Esophagus muscularis mucosa (tissue), 4 donors: ENCODE results near the gene CAPNS1. TPM values are rescaled to one million over a fixed set of nuclear protein-coding genes. Genes with fewer than 3 reads are reported as not detected.
"Not testable (repeated sequence)": the region's sequence is repeated elsewhere in the genome, so short reads cannot be mapped to it uniquely, and the experiment has no call there.

Source experiments
- DNase-seq: peaks from one replicate; pipeline ENCODE4 v3.0.0-alpha.2; 2017; ENCODE audit errors: extremely low spot score
- H3K27ac ChIP-seq, 4 donors: fragments of 200-600 bp; sonication (generic); replicated peaks in 1 of 4; 1 replicate in 3 of 4; 2 replicates in 1 of 4; pipeline ENCODE4 v1.5.1; 2016 to 2019; ENCODE audit warnings: mild to moderate bottlenecking in 1 of 4
- H3K27me3 ChIP-seq, 4 donors: fragments of 200-600 bp; sonication (generic); one replicate each; pipeline versions ENCODE4 v1.5.1 to v1.6.0; 2016 to 2019
- H3K36me3 ChIP-seq, 4 donors: fragments of 200-600 bp; sonication (generic); one replicate each; pipeline ENCODE4 v1.5.1; 2016 to 2019
- H3K4me1 ChIP-seq, 4 donors: fragments of 200-600 bp; sonication (generic); one replicate each; pipeline ENCODE4 v1.5.1; 2016 to 2019
- H3K4me3 ChIP-seq, 4 donors: fragments of 200-600 bp; sonication (generic); 1 replicate in 2 of 4; 2 replicates in 2 of 4; pipeline ENCODE4 v1.5.1; 2016 to 2019; ENCODE audit warnings: mild to moderate bottlenecking in 4 of 4, moderate library complexity in 1 of 4
- H3K9me3 ChIP-seq, 4 donors: fragments of 200-600 bp; sonication (generic); 1 replicate in 3 of 4; 2 replicates in 1 of 4; pipeline ENCODE4 v1.5.1; 2016 to 2019
- EP300 ChIP-seq: sonication (generic); formaldehyde crosslinking; IDR thresholded peaks from one replicate; pipeline ENCODE4 v1.6.1; 2017; ENCODE audit warnings: antibody characterized with exemption
- POLR2A ChIP-seq: fragments of 450-650 bp; IDR thresholded peaks from one replicate; pipeline ENCODE4 v1.6.1; 2017; ENCODE audit warnings: antibody characterized with exemption, moderate library complexity, mild to moderate bottlenecking, low read depth
- POLR2AphosphoS5 ChIP-seq, 2 donors: sonication (generic); formaldehyde crosslinking; IDR thresholded peaks; one replicate each; pipeline ENCODE4 v1.6.1; 2017; ENCODE audit warnings: antibody characterized with exemption in 2 of 2
- WGBS: methylation state at CpG from one replicate; pipeline ENCODE4 v1.1.5; 2018; 5-methylcytosine and 5-hydroxymethylcytosine counted together
- intact Hi-C: fragments of 100-400 bp; cut with DNase I; formaldehyde crosslinking; loops from one replicate; pipeline ENCODE4 v1.15.1; 2023
- total RNA-seq, 4 donors: library from RNA; depleted of rRNA; stranded (reverse); fragments of >200 nt; gene quantifications; one replicate each; pipeline versions ENCODE4 v1.1.0 to v1.2.1, GENCODE V29; 2016
- TF ChIP-seq, protein P1 (sequence below), 3 experiments: fragments of 200-600 bp in 2 of 3; fragments of 450-650 bp in 1 of 3; sonication (generic) in 2 of 3; IDR thresholded peaks; one replicate each; pipeline ENCODE4 v1.5.1; 2017 to 2019; ENCODE audit warnings: antibody characterized with exemption in 3 of 3, mild to moderate bottlenecking in 2 of 3, moderate library complexity in 1 of 3

CAPNS1 gene
- total RNA-seq, 4 donors from 2014 or later: 212 to 245 (median 229) TPM

GRCh38 chr19:36128392-36128736 lies 11.5 kb upstream of the CAPNS1 start:
- no peak for DNase-seq
- H3K9me3 ChIP-seq: no peaks in the 10 kb centered on the region
- intact Hi-C loops: no loop called here
- peak overlapping the region; percentile 47 to 65 (median 54) for H3K4me3 ChIP-seq
- H3K27me3 ChIP-seq: no peaks in the 10 kb centered on the region
- peak overlapping the region; percentile 84 to 94 (median 89) for H3K27ac ChIP-seq
- TF ChIP-seq EP300 (no peak), POLR2AphosphoS5 (IDR thresholded peaks at IDR 0.05) (no peak), POLR2A (no peak)
- TF ChIP-seq, protein P1, sequence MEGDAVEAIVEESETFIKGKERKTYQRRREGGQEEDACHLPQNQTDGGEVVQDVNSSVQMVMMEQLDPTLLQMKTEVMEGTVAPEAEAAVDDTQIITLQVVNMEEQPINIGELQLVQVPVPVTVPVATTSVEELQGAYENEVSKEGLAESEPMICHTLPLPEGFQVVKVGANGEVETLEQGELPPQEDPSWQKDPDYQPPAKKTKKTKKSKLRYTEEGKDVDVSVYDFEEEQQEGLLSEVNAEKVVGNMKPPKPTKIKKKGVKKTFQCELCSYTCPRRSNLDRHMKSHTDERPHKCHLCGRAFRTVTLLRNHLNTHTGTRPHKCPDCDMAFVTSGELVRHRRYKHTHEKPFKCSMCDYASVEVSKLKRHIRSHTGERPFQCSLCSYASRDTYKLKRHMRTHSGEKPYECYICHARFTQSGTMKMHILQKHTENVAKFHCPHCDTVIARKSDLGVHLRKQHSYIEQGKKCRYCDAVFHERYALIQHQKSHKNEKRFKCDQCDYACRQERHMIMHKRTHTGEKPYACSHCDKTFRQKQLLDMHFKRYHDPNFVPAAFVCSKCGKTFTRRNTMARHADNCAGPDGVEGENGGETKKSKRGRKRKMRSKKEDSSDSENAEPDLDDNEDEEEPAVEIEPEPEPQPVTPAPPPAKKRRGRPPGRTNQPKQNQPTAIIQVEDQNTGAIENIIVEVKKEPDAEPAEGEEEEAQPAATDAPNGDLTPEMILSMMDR (IDR thresholded peaks at IDR 0.05): no peak
- WGBS: 9% methylated on average over 10 of the region's 10 CpGs
- peaks cover 11 to 22% (median 20%) of the 10 kb centered on the region in 4 donors for H3K4me1 ChIP-seq
- H3K36me3 ChIP-seq: peaks cover 26 to 29% (median 28%) of the 10 kb centered on the region in 4 donors

GRCh38 chr19:36131221-36131620 lies 8.6 kb upstream of the CAPNS1 start:
- not testable (repeated sequence) for H3K27ac ChIP-seq, DNase-seq, H3K27me3 ChIP-seq, H3K4me3 ChIP-seq, H3K36me3 ChIP-seq, H3K9me3 ChIP-seq
- peak in 1 of 2 donors; percentile 22 for TF ChIP-seq POLR2AphosphoS5 (IDR thresholded peaks at IDR 0.05)
- H3K4me1 ChIP-seq: peaks cover 13 to 27% (median 24%) of the 10 kb centered on the region in 4 donors
- WGBS: 62% methylated on average over 6 of the region's 6 CpGs
- intact Hi-C loops: loop anchor here (10.0 kb wide), 1 partner anchor 84 kb away; the partner anchor contains the start of genes ZNF146 and ZNF565

DNA sequence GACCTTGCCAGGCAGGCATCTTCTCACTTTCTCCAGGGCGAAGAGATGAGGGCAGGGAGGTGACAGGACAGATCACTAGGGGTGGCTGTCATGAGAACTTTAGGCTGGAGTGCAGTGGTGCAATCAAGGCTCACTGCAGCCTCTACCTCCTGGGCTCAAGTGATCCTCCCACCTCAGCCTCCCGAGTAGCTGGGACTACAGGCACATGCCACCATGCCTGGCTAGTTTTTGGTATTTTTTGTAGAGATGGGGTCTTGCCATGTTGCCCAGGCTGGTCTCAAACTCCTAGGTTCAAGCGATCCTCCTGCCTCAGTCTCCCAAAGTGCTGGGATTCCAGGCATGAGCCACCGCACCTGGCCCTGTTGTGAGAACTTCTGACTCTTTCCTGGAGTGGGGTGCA lies 5.0 kb upstream of the CAPNS1 start:
- 93% methylated on average over 3 of the region's 4 CpGs for WGBS
- H3K9me3 ChIP-seq, H3K27me3 ChIP-seq, H3K4me3 ChIP-seq, DNase-seq, H3K36me3 ChIP-seq, H3K27ac ChIP-seq: not testable (repeated sequence)
- peaks cover 14 to 33% (median 32%) of the 10 kb centered on the region in 4 donors for H3K4me1 ChIP-seq
- intact Hi-C loops: loop anchor here (10.0 kb wide), 1 partner anchor 80 kb away; the partner anchor contains the start of genes ZNF146 and ZNF565

DNA sequence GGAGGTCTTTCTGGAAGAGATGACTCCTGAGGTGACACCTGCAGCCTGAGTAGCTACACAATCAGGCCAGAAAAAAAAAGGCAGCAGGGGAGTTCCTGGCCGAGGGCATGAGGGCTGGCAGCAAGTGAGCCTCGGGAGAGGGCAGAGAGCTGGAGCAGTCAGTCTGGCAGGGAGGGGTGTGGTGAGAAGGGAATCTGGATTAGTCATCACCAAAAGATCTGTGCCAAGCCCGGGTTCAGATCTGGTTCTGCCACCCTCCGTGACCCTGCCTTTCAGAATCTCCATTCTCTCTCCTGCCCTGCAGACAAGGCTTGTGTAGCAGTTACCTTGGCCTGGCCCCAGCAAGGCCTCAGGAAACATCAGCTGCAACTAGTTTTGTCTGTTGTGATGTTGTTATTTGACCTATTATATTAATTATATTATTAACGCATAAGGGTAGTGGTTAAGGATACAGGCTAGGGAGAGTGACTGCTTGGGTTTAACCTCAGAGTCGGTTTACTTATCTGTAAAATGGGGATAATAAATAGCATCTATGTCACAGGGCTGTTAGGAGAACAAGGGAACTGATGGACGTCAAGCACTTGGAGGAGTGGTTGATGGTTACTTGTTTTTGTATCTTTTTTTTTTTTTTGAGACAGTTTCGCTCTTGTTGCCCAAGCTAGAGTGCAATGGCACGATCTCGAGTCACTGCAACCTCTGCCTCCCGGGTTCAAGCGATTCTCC lies 2.7 kb upstream of the CAPNS1 start:
- peak overlapping the region; percentile 49 to 92 (median 73) for H3K27ac ChIP-seq
- peak overlapping the region in 1 of 4 donors; percentile 1 for H3K4me3 ChIP-seq
- peaks cover 23 to 46% (median 42%) of the 10 kb centered on the region in 4 donors for H3K4me1 ChIP-seq
- no peaks in the 10 kb centered on the region for H3K27me3 ChIP-seq
- no peak for DNase-seq
- WGBS: 58% methylated on average over 12 of the region's 12 CpGs
- H3K36me3 ChIP-seq: peaks cover 0 to 5% (median 2%) of the 10 kb centered on the region in 4 donors
- TF ChIP-seq POLR2A (no peak), POLR2AphosphoS5 (IDR thresholded peaks at IDR 0.05) (peak; percentile 30 to 55)
- intact Hi-C loops: loop anchor here (10.0 kb wide), 1 partner anchor 78 kb away; the partner anchor contains the start of genes ZNF146 and ZNF565
- no peaks in the 10 kb centered on the region for H3K9me3 ChIP-seq

GRCh38 chr19:36139120-36139472 lies 770 bp upstream of the CAPNS1 start:
- Histone ChIP-seq H3K4me3 (peak overlapping the region; percentile 74 to 97 (median 76)), H3K9me3 (no peaks in the 10 kb centered on the region), H3K27me3 (no peaks in the 10 kb centered on the region), H3K36me3 (peaks cover 10 to 24% (median 21%) of the 10 kb centered on the region in 4 donors), H3K27ac (peak overlapping the region; percentile 92 to 100 (median 96)), H3K4me1 (peaks cover 23 to 51% (median 43%) of the 10 kb centered on the region in 4 donors)
- no peak for DNase-seq
- WGBS: 58% methylated on average over 7 of the region's 7 CpGs
- intact Hi-C loops: loop anchor here (10.0 kb wide), 1 partner anchor 76 kb away; the partner anchor contains the start of genes ZNF146 and ZNF565
- TF ChIP-seq POLR2A: no peak
- TF ChIP-seq, protein P1 (IDR thresholded peaks at IDR 0.05): no peak
- TF ChIP-seq POLR2AphosphoS5 (IDR thresholded peaks at IDR 0.05): no peak
- TF ChIP-seq EP300: no peak

- Histone ChIP-seq H3K4me1 (peaks cover 23 to 51% (median 43%) of the 10 kb centered on the region in 4 donors), H3K27me3 (no peaks in the 10 kb centered on the region), H3K4me3 (peak overlapping the region; percentile 74 to 97 (median 76)), H3K9me3 (no peaks in the 10 kb centered on the region), H3K36me3 (peaks cover 14 to 38% (median 35%) of the 10 kb centered on the region in 4 donors), H3K27ac (peak overlapping the region; percentile 92 to 100 (median 96))
- intact Hi-C loops: no loop called here
- TF ChIP-seq POLR2A (no peak), POLR2AphosphoS5 (IDR thresholded peaks at IDR 0.05) (no peak), EP300 (no peak)
- TF ChIP-seq, protein P1 (IDR thresholded peaks at IDR 0.05): no peak
- 0% methylated on average over 16 of the region's 31 CpGs for WGBS
- DNase-seq: no peak
These were observed 605 bp downstream of the CAPNS1 start for GRCh38 chr19:36140304-36141038.
